ENCODE results near the gene ACTN4. TPM values are rescaled to one million over a fixed set of nuclear protein-coding genes. Genes with fewer than 3 reads are reported as not detected.

Gene ACTN4
- total and polyA plus RNA-seq, 2 experiments from 2014 or later = 68.9 to 427 TPM

DNA sequence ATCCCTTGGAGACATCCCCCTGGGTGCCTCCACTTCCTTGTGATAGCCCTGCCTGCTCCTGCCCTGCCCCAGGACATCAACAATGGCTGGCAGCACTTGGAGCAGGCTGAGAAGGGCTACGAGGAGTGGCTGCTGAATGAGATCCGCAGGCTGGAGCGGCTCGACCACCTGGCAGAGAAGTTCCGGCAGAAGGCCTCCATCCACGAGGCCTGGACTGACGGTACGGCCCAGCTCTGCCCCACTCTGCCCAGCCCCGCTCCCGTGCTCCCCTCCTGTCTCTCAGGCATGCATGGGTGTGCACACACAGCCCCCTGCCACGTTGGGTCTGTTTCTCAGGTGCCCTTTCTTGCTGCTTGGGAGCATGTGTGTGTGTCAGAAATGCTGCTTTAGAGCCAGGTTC, 70.4 kb downstream of the ACTN4 start:
- H3K4me2 ChIP-seq = no peak overlapping the region
- H2AFZ ChIP-seq = no peak overlapping the region
- Mint-ChIP-seq H3K27ac (no peak overlapping the region), H3K4me1 (0 out of 3 replicates have a peak, but pooled peaks cover 2% of the 10 kb centered on the region), H3K27me3 (ENCODE audit: insufficient read depth, low read depth, poor library complexity) (peaks cover 19% of the 10 kb centered on the region), H3K36me3 (ENCODE audit: low read depth) (peaks cover 68% of the 10 kb centered on the region), H3K9me3 (no peaks in the 10 kb centered on the region), H3K4me3 (no peak overlapping the region)
- no peaks in the 10 kb centered on the region for H3K79me2 ChIP-seq (replicated peaks; ENCODE audit: insufficient read depth)
- H3K27ac ChIP-seq (ENCODE audit: low read depth) = 0 out of 2 replicates have a peak overlapping the region, but pooled peaks have one; percentile 50
- H4K20me1 ChIP-seq (replicated peaks; ENCODE audit: insufficient read depth) = peaks cover 2% of the 10 kb centered on the region
- H3F3A ChIP-seq (replicated peaks; ENCODE audit: low read depth) = 0 out of 2 replicates have a peak, but pooled peaks cover 3% of the 10 kb centered on the region
- no peaks in the 10 kb centered on the region for H3K9me2 ChIP-seq (ENCODE audit: insufficient read depth)
- H3K36me3 ChIP-seq (ENCODE audit: insufficient read depth) = peaks cover 33% of the 10 kb centered on the region
- no peak for TF ChIP-seq POLR2AphosphoS5 (IDR thresholded peaks at IDR 0.05; ENCODE audit: low read depth)
- TF ChIP-seq JUNB (IDR thresholded peaks at IDR 0.05; ENCODE audit: unreplicated experiment) = no peak
- no peak for TF ChIP-seq ZNF331 (CRISPR knock-in tag; IDR thresholded peaks at IDR 0.05; ENCODE audit: low read depth)
- TF ChIP-seq, protein P1, sequence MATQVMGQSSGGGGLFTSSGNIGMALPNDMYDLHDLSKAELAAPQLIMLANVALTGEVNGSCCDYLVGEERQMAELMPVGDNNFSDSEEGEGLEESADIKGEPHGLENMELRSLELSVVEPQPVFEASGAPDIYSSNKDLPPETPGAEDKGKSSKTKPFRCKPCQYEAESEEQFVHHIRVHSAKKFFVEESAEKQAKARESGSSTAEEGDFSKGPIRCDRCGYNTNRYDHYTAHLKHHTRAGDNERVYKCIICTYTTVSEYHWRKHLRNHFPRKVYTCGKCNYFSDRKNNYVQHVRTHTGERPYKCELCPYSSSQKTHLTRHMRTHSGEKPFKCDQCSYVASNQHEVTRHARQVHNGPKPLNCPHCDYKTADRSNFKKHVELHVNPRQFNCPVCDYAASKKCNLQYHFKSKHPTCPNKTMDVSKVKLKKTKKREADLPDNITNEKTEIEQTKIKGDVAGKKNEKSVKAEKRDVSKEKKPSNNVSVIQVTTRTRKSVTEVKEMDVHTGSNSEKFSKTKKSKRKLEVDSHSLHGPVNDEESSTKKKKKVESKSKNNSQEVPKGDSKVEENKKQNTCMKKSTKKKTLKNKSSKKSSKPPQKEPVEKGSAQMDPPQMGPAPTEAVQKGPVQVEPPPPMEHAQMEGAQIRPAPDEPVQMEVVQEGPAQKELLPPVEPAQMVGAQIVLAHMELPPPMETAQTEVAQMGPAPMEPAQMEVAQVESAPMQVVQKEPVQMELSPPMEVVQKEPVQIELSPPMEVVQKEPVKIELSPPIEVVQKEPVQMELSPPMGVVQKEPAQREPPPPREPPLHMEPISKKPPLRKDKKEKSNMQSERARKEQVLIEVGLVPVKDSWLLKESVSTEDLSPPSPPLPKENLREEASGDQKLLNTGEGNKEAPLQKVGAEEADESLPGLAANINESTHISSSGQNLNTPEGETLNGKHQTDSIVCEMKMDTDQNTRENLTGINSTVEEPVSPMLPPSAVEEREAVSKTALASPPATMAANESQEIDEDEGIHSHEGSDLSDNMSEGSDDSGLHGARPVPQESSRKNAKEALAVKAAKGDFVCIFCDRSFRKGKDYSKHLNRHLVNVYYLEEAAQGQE (IDR thresholded peaks at IDR 0.05; ENCODE audit: unreplicated experiment) = no peak
- TF ChIP-seq, protein P2, sequence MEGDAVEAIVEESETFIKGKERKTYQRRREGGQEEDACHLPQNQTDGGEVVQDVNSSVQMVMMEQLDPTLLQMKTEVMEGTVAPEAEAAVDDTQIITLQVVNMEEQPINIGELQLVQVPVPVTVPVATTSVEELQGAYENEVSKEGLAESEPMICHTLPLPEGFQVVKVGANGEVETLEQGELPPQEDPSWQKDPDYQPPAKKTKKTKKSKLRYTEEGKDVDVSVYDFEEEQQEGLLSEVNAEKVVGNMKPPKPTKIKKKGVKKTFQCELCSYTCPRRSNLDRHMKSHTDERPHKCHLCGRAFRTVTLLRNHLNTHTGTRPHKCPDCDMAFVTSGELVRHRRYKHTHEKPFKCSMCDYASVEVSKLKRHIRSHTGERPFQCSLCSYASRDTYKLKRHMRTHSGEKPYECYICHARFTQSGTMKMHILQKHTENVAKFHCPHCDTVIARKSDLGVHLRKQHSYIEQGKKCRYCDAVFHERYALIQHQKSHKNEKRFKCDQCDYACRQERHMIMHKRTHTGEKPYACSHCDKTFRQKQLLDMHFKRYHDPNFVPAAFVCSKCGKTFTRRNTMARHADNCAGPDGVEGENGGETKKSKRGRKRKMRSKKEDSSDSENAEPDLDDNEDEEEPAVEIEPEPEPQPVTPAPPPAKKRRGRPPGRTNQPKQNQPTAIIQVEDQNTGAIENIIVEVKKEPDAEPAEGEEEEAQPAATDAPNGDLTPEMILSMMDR (conservative IDR thresholded peaks at IDR 0.05; ENCODE audit: low read depth in 2 of 2) = no peak
- TF ChIP-seq CREB1 (CRISPR knock-in tag; IDR thresholded peaks at IDR 0.05; ENCODE audit: low read depth) = no peak
- TF ChIP-seq, protein P3, sequence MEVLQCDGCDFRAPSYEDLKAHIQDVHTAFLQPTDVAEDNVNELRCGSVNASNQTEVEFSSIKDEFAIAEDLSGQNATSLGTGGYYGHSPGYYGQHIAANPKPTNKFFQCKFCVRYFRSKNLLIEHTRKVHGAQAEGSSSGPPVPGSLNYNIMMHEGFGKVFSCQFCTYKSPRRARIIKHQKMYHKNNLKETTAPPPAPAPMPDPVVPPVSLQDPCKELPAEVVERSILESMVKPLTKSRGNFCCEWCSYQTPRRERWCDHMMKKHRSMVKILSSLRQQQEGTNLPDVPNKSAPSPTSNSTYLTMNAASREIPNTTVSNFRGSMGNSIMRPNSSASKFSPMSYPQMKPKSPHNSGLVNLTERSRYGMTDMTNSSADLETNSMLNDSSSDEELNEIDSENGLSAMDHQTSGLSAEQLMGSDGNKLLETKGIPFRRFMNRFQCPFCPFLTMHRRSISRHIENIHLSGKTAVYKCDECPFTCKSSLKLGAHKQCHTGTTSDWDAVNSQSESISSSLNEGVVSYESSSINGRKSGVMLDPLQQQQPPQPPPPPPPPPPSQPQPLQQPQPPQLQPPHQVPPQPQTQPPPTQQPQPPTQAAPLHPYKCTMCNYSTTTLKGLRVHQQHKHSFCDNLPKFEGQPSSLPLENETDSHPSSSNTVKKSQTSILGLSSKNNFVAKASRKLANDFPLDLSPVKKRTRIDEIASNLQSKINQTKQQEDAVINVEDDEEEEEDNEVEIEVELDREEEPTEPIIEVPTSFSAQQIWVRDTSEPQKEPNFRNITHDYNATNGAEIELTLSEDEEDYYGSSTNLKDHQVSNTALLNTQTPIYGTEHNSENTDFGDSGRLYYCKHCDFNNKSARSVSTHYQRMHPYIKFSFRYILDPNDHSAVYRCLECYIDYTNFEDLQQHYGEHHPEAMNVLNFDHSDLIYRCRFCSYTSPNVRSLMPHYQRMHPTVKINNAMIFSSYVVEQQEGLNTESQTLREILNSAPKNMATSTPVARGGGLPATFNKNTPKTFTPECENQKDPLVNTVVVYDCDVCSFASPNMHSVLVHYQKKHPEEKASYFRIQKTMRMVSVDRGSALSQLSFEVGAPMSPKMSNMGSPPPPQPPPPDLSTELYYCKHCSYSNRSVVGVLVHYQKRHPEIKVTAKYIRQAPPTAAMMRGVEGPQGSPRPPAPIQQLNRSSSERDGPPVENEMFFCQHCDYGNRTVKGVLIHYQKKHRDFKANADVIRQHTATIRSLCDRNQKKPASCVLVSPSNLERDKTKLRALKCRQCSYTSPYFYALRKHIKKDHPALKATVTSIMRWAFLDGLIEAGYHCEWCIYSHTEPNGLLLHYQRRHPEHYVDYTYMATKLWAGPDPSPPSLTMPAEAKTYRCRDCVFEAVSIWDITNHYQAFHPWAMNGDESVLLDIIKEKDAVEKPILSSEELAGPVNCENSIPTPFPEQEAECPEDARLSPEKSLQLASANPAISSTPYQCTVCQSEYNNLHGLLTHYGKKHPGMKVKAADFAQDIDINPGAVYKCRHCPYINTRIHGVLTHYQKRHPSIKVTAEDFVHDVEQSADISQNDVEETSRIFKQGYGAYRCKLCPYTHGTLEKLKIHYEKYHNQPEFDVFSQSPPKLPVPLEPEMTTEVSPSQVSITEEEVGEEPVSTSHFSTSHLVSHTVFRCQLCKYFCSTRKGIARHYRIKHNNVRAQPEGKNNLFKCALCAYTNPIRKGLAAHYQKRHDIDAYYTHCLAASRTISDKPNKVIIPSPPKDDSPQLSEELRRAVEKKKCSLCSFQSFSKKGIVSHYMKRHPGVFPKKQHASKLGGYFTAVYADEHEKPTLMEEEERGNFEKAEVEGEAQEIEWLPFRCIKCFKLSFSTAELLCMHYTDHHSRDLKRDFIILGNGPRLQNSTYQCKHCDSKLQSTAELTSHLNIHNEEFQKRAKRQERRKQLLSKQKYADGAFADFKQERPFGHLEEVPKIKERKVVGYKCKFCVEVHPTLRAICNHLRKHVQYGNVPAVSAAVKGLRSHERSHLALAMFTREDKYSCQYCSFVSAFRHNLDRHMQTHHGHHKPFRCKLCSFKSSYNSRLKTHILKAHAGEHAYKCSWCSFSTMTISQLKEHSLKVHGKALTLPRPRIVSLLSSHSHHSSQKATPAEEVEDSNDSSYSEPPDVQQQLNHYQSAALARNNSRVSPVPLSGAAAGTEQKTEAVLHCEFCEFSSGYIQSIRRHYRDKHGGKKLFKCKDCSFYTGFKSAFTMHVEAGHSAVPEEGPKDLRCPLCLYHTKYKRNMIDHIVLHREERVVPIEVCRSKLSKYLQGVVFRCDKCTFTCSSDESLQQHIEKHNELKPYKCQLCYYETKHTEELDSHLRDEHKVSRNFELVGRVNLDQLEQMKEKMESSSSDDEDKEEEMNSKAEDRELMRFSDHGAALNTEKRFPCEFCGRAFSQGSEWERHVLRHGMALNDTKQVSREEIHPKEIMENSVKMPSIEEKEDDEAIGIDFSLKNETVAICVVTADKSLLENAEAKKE (CRISPR knock-in tag; IDR thresholded peaks at IDR 0.05) = no peak
- H3K4me3 ChIP-seq = no peak overlapping the region
- no peaks in the 10 kb centered on the region for H3K4me1 ChIP-seq (ENCODE audit: insufficient read depth)
- H3K27me3 ChIP-seq (ENCODE audit: insufficient read depth) = no peaks in the 10 kb centered on the region
- DNase-seq (ENCODE audit: low spot score) (no peak), ATAC-seq (no peak)

Measured in GM23338 (cell line).